NK-92 treated with Interleukin-12 subunit alpha and Interleukin-12 subunit beta, amount 100 ng/mL, for 24 hours (cell line): Measurements from ENCODE around the gene SP2.

ENCODE experiments used
- DNase-seq: peaks from one replicate; lab custom pipeline; 2025; lab: John Stamatoyannopoulos, UW

The SP2 gene

DNA sequence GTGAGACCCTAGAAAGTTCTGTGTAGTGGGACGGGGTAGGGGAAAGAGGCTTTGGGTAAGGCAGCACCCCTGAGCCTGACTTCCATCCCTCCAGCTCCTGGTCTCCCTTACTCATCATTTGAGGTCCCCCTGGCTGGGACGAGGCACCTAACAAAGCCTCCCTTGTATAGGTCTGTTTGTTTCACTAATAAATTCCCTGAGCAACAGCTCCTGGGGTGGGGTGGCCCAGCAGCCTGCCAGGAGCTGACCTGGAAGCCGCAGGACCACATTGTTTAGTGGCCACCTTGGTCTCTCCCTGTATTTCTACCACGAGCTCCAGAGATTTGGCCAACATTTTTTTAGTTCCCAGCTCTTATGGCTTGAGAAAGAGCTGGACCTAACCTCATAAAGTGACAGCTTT lies 54.4 kb downstream of the SP2 start:
- DNase-seq, result no peak

GRCh38 chr17:47952171-47953021 lies 56.4 kb downstream of the SP2 start:
- DNase-seq, result no peak

DNA sequence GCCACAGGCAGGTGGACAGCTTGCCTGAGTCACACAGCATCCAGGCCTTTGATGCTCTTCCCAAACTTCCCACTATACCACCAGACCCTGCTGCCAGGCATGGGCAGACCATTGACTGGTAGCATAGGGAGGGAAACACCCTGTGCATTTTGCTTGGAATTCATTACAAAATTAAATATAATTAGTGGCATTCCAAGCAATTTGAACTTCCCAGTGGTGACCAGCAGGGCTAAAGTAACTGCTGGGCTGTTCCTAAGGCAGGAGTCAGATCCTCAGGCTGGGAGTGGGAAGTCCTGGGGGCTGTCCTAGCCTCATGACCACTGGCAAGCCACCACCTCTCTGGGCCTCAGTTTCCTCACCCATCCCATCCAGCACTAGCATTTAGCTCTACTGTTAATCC lies 57.9 kb downstream of the SP2 start:
- DNase-seq, result no peak

DNA sequence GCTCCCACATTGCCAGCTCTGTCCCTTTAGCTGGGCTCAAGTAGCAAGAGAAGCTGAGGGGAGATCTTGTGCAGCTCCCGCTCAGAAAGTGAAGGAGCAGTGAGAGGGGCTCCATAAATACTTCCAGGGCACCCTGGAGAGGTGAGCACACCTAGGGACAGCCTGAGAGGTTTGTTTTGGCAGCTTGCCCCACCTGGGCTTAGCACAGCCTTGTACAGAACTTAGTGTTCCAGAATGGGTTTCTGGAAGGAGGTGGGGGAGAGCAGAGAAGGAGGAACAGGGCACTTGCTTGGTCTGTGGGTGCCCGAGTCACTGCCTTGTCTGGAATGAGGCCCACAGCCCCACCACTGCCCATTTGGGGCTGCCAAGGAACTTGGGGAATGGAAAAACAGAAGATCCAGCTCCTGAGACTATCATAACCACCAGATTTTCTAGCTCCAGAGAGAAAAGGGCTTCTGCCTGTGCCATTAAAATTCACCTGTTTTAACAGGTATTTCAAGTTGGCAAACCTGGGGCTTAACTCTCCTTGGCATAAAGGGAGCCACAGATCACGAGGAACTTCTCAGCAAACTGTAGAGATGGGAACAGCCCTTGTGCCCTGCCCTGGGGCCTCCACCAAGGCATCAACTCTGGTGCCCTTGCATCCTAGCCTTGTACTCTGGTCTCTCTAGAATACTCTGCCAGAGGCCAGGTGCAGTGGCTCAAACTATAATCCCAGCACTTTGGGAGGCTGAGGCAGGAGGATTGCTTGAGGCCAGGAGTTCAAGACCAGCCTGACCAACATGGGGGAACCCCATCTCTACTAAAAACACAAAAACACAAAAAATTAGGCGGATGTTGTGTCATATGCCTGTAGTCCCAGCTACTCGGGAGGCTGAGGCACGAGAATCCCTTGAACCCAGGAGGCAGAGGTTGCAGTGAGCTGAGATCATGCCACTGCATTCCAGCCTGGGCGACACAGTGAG lies 59.7 kb downstream of the SP2 start:
- no peak for DNase-seq

DNA sequence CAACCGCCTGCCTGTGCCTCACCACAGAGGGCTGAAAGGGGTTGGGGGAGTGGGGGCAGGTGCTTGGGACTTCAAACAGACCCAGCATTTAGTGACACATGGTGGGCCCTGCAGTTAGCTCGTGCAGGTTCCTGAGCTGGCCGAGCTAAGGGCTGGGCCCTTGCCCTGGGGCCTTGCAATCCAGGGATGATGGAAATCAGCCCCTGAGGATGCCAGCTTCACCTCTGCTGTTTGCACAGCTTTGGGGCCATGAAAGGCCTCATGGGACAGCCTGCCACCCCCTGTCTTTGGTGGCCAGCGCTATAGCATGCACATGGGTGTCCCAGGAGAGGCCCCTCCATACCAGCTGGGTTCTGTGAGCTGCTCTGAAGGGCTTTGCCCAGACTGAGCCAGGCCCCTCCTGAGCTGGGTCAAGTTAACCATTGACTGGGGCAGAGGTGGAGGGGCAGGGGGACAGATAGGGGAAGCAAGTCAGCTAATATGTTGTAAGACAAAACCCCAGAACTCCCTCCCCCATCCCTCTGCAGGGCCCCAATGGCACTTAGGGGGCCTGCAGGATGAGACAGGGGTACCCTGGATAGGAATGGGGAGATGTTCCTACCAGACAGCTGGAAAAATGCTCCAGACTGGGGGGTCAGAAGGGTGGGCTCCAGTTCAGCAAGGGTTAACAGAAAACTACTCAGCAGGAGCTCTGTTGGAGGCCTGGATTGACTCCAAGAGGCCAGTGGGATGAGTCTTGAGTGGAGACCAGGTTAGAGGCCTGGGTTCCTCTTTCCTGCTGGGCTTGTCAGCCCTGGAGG lies 61.0 kb downstream of the SP2 start:
- no peak for DNase-seq

DNA sequence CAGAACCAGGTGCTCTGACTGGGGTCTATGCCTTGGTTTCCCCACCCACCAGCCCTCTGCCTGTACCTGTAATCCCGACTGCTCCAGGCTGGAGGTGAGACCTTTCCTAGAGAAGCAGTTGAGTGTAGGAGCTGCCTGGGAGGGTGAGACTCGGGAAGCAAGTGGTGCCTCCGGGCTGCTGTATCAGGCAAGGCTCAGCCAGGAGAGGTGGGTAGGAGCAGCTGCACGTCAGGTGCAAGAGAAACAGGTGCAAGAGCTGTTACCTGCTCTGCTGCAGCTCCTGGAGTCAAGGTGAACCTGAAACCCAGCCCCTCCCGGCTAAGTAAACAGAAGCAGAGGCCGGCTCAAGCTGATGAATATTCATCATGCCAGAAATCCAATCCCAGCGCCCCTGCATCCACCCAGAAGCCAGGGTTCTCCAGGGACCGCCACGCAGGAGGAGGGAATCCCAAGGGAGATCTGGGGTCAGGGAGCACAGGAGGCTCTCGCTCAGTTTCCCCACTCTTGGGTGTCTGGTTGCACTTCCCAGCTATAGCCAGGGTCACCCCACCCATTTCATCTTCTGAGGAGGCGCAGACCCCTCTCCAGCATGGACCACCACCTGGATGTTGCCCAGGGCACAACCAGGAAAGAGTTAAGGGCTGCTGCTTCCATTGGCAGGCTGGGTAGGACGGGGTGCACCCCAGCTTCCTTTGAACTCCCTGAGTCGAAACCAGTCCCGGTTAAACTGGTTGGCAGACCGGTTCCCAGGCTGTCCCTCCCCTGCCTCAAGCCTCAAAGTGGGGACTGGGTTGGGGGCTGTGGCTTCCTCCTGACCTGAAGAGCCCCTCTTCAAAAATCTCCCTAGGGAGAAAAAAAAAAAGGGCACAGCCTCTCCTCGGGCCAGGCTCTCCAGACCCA lies 61.8 kb downstream of the SP2 start, which contains the start of gene PRR15L:
PRR15L (minus strand) TSS at position 293 of the 900 bp plus-strand sequence. CDS start 4,649 bp downstream, outside the sequence.
- no peak for DNase-seq

- DNase-seq, result no peak
Measured at GRCh38 chr17:47959825-47960655, 64.0 kb downstream of the SP2 start.

DNA sequence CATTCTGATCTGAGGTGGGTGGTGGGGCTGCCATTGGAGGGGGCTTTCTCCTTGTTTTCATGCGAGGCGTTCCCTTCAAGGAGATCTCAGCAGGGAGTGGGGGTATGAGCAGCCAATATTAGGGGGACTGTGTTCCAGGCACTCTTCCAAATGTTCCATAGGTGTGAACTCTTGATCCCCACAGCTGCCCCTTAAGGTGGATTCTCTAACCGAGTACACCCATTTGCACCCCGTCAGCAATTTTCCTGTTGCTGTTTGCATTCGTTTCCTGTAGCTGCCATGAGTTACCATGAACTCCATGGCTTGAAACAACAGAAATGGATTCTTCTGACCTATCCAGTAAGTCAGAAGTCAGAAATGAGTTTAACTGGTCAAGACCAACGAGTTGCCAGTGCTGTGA lies 65.4 kb downstream of the SP2 start:
- DNase-seq, result no peak

- no peak for DNase-seq
Measured at GRCh38 chr17:47962901-47963300, 66.9 kb downstream of the SP2 start.

GRCh38 chr17:47964856-47965255 lies 68.8 kb downstream of the SP2 start:
- no peak for DNase-seq

DNA sequence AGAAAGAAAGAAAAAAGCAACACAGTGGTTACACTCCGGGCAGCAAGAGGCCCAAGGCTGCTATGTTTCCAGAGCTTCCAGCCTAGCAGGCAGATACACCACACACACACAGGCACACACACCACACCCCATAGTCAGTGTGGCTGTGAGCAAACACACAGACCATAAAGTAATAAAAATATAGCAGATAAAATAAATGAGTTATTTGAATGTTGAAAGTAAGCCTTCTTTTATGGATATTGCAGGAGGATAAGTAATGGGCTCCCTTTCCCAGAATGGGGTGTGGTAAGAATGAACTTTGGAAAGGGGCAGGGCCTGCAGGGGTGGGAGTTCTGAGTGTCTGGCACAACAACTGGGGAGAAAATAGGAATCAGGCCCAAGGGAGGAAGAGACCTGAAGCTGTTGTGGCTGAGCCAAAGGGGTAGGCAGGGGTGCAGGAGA lies 70.1 kb downstream of the SP2 start:
- no peak for DNase-seq

- DNase-seq, result no peak
Measured at GRCh38 chr17:47967607-47968252, 71.7 kb downstream of the SP2 start.

- DNase-seq, result no peak
Measured at GRCh38 chr17:47968836-47969235, 72.8 kb downstream of the SP2 start.

DNA sequence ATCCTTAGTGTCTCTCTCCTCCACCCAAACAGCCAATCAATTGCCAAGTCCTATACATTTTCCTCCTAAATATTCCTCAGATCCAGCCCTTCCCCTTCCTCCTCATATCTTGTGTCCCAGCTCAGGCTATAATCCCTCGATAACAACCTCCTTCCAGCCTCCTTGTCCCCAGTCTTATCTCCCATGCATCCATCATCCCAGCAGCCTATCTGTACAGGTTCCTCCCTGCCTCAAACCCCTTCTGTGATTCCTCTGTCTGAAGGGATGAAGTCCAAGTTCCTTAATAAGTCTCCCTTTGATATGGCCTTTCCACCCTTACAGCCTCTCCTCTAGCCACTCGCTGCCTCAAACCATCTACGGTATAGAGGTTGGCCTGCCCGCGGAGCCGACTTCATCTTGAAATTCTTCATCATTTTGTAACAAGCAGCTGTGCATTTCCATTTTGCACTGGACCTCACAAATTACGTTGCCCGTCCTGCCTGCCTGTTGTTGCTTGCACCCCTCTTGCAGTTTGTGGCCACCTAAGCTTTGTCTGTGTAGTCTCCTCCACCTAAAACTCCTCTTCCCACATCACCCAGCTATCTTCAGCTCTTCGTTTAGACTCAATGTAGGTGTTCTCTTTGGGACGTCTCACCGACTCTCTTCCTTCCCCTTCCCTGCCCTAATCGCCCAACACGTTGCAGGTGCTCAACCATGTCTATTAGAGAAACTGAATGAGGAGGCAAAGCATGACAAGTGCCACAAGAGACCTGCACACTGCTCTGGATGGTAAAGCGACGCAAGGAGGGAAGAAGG lies 74.1 kb downstream of the SP2 start:
- no peak for DNase-seq

- DNase-seq, result peak; percentile 99
Measured at GRCh38 chr17:47970725-47971499, 74.9 kb downstream of the SP2 start, which contains the start of gene CDK5RAP3. CDK5RAP3 (plus strand) TSS chr17:47971113; CDS start chr17:47971147, 34 bp downstream.

DNA sequence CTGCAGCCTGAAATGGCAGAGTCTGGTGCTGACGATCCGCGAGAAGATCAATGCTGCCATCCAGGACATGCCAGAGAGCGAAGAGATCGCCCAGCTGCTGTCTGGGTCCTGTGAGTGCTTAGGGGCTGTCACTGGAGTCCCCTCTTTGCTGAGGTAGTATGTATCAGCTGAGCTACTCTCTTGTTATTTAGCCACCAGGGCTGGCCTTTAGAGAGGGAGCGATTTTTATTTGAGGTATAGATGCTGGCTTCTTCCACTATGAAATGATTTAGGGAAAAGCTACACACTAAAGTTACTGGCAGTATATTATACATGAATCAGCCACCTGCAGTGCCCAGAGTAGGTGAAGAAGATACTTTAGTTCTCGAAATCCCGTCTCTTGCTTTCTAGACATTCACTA lies 77.5 kb downstream of the SP2 start:
- DNase-seq, result no peak

DNA sequence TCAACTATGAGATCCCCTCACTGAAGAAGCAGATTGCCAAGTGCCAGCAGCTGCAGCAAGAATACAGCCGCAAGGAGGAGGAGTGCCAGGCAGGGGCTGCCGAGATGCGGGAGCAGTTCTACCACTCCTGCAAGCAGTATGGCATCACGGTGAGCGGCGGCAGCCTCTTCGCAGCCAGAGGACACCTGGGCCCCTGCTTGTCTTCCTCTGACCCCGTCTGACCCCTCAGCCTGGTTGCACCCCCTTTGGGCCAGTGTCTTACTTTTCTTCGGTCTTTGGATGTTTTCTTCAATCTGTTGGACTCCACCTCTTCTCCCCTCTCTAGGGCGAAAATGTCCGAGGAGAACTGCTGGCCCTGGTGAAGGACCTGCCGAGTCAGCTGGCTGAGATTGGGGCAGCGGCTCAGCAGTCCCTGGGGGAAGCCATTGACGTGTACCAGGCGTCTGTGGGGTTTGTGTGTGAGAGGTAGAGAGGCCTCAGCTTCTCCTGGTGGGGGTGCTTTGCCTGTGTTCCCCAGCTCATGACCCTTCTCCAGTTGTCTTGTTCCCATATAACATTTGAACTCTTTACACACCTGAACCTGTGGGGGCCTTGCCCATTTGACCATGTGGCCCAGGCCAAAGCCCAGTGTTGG lies 79.3 kb downstream of the SP2 start:
- DNase-seq, result no peak
